Fibroblast of pulmonary artery (primary cell): ENCODE measurements around the gene HOXA5.

Source experiments
- DNase-seq: peaks from one replicate; pipeline ENCODE4 v3.0.0-alpha.2; 2010; ENCODE audit warnings: low read depth
- H3K4me3 ChIP-seq: replicated peaks from 2 replicates; pipeline ENCODE4 v1.5.1; 2011; ENCODE audit warnings: low read depth, mild to moderate bottlenecking, control low read depth, low read length, moderate library complexity
- CTCF ChIP-seq: IDR thresholded peaks from 2 replicates; pipeline ENCODE4 v1.5.1; 2011; ENCODE audit warnings: mild to moderate bottlenecking, control low read depth, low read length, inconsistent platforms; ENCODE audit errors: missing control alignments

Gene HOXA5

GRCh38 chr7:27176524-27176845, 33.0 kb upstream of the HOXA5 start:
- H3K4me3 ChIP-seq, result no peak overlapping the region
- DNase-seq, result no peak
- no peak for TF ChIP-seq CTCF

GRCh38 chr7:27175626-27176523, 32.4 kb upstream of the HOXA5 start:
- no peak for DNase-seq
- no peak overlapping the region for H3K4me3 ChIP-seq
- no peak for TF ChIP-seq CTCF

- DNase-seq, result no peak
- no peak overlapping the region for H3K4me3 ChIP-seq
- no peak for TF ChIP-seq CTCF
These were observed 31.6 kb upstream of the HOXA5 start for GRCh38 chr7:27174874-27175625.

GRCh38 chr7:27173956-27174873, 30.7 kb upstream of the HOXA5 start, which contains the start of gene HOXA10:
Gene HOXA10, minus strand, starts transcription at chr7:27174320. Its CDS starts 14 bp downstream, at chr7:27174306.
- no peak for TF ChIP-seq CTCF
- H3K4me3 ChIP-seq, result no peak within 1 kb of the TSS
- DNase-seq, result no peak

GRCh38 chr7:27173511-27173955, 30.1 kb upstream of the HOXA5 start:
- DNase-seq, result no peak
- TF ChIP-seq CTCF, result no peak
- H3K4me3 ChIP-seq, result no peak overlapping the region

- no peak overlapping the region for H3K4me3 ChIP-seq
- TF ChIP-seq CTCF, result no peak
- DNase-seq, result no peak
These were observed 29.5 kb upstream of the HOXA5 start for GRCh38 chr7:27172823-27173510.
